Heart left ventricle (tissue), 13 donors: Measurements from ENCODE around the gene TKT.

Source experiments
- CTCF ChIP-seq, 12 donors: fragments of 200-600 bp; sonication (generic) in 4 of 12; IDR thresholded peaks; one replicate each; pipeline versions ENCODE4 v1.5.0 to v1.8.0; 2018 to 2022; ENCODE audit warnings: antibody characterized with exemption in 12 of 12, mild to moderate bottlenecking in 5 of 12
- POLR2A ChIP-seq, 2 donors: fragments of 450-650 bp; IDR thresholded peaks; one replicate each; pipeline ENCODE4 v1.6.1; 2017; ENCODE audit warnings: antibody characterized with exemption in 2 of 2, mild to moderate bottlenecking in 2 of 2, moderate library complexity in 2 of 2
- donor health status: ischemic (EF 13 %, LVEDD 7.1; RV severe dilation, severe dysfunction).
- donor health status: DM: no; HTN: yes; CAD: no.
- donor health status: DM: no; HTN: no; CAD: no.
- donor health status: ischemic (EF 25% LVEDD 6.9; RV normal size, moderate dysfunction).
- donor health status: ischemic (EF 25% LVEDD 5.7; RV mildly dilated, moderate dysfunction).
- donor health status: ischemic (EF 35%, LVEDD 5.7; RV mildly dilated, moderate dysfunction).
- donor health status: nonischemic (EF 11% LVEDD 7.7; RV severe dilation, severe dysfunction).
- donor health status: DM: yes; HTN: yes; CAD: no.
- donor health status: PGD.
- donor health status: ischemic (EF 29% LVEDD 5.4; RV normal size, mild dysfunction).
- donor health status: nonischemic (EF 23%, LVEDD 6.1; RV moderate dilation, normal function).

DNA sequence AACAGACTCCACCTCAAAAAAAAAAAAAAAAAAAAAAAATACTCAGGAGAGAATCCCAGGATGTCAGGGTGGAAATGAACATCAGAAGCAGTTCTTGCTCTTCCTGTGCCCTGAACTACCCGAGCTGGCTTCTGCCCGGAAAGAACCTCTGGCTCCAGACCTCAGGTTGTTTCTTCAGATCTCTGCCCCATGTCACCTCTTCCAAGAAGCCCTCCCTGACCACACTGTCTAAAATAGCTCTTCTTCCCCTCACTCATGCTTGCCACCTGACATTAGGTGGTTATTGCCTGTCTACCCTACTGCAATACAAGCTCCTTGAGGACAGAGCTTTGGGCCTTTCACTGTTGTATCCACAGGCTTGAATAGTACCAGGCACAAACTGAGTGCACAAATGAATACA, 8.2 kb downstream of the TKT start:
- TF ChIP-seq CTCF (IDR thresholded peaks at IDR 0.05) (no peak), POLR2A (IDR thresholded peaks at IDR 0.05) (no peak)
